Activated CD8-positive, alpha-beta memory T cell treated with anti-CD3 and anti-CD28 coated beads for 4 hours (primary cell): ENCODE results near the gene GDF15.

Experiments used
- DNase-seq, 2 donors: peaks; one replicate each; pipeline ENCODE4 v3.0.0-alpha.2; 2020; ENCODE audit warnings: low read depth in 2 of 2

GDF15 gene

DNA sequence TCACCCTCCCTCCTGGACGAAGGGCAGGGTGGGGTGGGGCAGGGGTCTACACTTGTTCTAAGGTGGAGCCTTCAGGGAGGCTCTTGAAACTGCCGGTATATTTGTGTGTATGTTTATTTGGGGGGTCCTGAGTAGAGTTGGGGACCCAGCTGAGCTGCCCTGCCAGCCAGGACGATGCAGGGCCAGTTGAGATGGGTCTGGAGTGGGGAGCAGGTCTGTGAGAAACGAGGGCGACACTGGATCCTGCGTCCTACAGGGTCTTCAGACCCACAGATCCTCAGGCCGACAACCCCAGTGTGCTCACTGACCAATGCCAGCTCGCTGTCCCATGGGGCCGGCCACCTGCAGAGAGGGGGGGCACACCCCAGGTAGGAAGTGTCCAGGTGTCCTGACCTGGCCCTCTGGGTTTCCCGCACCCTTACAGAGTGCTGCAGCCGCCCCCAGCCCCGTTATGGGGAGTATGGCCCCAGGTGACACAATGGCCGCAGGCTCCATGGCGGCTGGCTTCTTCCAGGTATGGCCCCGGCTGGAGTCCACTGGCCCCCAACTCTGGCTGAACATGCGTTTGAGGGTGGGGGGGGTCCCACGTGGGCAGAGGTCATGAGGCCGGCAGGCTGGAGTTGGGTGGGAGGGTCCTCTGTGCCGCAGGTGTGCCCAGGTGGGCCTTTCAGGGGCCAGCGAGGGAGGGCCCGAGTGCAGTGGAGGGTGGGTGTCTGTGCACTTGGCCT, 44.6 kb downstream of the GDF15 start:
- DNase-seq = no peak

DNA sequence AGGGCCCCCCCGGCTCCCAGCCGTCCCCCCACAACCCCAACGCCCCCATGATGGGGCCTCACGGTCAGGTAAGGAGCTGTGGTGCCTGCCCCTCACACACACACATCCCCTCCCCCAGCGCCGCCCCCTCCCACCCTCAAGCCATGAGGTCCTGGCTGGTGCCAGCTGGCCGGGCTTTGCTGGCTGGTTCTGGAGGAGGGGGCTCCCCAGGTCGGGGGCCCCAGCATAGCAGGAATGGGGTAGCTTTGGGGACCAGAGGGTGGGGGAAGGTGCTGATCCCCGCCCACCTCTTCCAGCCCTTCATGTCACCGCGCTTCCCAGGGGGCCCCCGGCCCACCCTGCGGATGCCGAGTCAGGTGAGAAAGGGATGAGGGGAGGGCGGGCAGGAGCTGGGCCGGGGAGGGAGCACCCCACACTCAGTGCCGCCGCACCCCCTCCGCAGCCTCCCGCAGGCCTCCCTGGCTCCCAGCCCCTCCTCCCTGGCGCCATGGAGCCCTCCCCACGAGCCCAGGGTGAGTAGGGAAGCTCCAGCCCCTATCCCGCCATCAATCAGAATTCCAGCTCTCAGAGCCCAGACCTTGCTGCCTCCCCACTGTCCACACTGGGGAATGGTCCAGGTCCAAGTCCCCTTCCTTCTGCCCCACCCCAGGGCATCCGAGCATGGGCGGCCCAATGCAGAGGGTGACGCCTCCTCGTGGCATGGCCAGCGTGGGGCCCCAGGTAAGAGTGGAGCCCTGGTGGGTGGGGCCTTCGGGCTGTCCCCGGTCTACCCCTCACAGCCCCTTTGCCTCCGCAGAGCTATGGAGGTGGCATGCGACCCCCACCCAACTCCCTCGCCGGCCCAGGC, 45.6 kb downstream of the GDF15 start:
- no peak for DNase-seq

DNA sequence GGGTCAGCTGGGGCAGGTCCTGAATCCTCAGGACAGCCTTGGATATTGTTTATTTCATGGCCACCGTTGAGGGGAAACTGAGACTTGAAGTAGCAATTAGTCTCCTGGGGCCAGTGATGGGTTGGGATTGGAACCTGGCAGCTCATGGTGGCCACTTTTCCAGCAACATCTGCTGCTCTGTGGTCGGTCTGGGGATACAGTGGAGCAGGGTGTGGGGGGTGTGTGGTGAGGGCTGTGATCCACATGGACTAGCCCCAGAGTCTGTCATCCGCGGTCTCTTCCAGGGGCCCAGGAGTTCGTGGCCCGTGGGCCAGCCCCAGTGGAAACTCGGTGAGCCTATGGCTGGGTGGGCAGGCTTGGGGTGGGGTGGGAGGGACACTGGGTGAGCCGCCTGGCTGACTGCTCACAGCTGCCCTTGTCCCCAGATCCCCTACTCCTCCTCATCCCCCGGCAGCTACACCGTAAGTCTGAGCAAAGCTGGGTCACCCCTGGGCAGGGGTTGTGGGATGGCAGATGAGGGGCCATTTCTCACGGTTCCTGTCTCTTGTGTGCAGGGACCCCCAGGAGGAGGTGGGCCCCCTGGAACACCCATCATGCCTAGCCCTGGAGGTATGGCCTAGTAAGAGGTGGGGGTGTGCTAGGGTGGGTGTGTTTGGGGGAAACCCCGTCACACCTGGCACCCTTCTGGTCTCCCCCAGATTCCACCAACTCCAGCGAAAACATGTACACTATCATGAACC, 46.5 kb downstream of the GDF15 start:
- DNase-seq = no peak

DNA sequence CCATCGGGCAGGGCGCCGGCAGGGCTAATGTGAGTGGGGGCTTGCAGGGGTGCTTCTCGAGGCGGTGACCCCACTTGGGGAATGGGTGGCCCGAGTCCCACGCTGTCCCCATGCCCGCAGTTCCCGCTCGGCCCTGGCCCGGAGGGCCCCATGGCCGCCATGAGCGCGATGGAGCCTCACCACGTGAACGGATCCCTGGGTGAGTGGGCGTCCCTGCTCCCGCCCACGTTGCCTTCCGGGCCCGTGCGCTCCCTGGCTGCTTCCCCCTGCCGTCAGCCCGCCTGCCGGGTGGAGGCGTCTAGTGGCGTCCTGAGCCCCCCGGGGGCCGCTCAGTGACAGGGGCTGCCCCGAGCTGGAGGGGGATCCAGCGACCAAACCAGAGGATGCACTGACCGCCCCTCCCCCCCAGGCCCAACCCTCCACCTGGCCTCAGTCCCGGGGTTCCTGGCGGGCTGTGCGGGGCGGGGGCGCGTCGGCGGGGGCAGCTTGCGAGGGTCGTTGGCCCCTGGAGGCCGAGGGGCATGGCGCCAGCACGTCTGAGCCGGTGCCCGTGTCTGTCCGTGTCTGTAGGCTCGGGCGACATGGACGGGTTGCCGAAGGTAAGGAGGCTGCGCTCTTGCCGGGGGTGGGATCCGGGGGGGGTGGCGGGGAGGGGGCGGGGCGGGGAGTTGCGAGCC, 47.2 kb downstream of the GDF15 start:
- DNase-seq = no peak

DNA sequence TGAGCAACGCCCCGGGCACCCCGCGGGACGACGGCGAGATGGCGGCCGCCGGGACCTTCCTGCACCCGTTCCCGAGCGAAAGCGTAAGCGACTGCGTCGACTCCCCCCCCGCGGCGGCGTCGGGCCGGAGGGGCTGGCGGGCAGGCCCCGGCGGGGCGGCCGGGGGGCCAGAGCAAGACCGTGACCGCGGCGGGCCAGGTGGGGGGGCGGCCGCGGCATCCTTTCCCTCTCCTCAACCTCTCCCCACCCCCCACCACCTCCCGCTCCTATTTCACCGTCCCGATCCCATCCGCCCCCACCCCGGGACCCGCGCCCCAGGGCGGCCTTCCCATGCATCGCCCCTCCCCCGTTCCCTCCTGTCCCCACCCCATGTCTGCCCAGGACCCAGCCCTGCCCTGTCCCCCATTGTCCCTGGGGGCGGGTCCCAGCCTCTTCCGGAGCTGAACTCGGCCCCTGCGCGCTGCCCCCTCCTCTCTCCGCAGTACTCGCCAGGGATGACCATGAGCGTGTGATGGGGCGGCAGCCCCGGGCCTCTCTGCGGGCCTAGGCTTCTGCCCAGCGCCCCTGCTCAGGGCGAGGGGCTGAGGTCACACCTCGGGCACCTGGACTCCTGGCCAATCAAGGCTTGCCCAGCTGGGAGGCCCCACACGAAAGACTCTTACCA, 47.9 kb downstream of the GDF15 start:
- DNase-seq = no peak

DNA sequence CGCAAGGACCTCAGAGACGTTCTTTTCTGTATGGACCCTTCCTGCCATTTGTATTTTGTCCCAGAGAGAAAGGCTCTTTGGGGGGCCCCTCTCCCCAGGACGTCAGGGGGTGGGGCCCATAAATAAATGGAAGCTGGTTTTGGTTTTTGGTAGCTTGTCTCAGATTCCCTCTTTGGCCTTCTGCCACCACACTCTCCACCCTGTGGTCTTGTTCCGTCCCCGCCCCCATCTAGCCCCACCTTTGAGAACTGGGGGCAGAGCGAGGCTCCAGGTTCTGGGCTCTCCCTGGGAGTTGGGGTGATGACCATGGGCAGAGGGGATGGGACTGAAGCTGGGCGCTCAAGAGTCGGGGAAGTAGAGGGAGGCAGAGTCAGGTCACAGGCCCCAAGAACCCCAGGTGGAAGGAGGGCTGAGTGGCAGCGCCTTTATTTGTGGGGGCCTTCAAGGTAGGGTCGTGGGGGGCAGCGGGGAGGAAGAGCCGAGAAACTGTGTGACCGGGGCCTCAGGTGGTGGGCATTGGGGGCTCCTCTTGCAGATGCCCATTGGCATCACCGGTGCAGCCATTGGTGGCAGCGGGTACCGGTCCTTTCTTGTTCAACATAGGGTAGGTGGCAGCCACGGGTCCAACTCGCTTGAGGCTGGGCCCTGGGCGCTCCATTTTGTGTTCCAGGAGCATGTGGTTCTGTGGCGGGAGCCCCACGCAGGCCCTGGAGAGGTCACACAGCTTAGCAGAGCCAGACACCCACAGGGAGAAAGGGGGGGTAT, 48.6 kb downstream of the GDF15 start:
- DNase-seq = no peak

DNA sequence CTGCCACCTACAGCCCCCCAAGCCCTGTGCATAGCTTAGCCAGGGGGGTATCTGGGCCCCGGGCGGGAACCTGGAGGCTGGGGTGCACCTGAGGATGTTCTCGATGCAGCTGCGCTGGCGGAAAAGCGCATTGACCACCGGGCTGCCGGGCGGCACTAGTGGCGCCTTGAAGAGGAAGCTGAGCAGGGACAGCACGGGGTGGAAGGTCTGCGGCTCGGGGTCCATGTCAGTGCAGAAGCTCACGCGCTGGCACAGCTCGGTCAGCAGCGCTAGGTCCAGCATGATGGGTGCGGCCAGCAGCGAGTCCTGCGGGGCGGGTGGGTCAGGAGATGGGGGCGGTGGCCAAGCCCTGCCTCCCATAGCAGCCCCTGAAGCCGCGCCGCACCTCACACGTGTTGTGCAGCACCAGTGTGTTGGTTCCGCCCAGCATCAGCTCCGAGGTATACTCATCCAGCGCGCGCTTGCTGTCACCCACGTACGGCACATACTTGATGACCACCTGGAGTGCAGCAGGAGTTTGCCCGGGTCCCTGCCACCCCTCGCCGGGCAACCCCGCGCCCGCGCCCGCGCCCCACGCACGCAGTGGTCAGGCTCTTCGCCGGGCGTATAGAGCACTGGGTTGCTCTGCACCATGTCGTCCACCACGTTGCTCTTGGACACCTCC, 49.4 kb downstream of the GDF15 start:
- no peak for DNase-seq

DNA sequence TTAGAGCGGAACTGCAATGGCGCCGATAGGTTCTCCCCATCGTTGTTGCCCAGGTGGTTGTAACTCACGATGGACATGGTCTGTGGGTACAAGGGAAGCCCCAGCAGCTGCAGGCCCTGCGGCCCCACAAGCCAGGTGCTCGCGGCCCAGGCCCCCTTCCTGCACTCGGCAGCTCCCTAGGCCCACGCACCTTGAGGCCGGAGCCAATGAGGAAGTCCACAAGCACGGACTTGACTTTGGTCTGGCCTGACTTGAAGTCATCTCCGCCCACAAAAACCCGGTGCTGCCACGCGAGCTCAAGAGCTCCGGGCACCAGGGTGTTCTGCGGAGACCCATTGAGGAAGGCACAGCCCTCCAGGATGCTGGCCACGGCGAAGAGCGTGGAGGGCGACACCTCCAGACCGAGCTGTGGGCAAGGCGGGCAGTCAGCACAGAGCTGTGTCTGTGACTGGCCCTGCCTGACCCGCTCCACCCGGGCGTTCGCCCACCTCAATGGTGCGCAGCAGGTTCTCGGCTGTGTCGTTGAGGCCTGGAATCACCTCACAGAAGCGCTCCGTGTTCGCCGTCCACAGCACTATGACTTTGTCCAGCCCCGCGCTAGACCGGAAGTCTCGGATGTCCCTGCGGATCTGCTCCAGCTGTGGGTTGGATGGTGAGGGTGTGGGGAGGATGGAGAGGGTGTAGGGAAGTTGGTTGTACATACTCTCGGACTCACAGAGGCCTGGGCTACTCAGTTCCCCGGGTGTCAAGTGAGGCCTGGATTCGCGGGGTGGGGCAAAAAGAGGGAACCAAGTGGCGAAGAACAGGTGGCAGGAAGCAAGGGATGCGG, 50.1 kb downstream of the GDF15 start:
- DNase-seq = no peak

DNA sequence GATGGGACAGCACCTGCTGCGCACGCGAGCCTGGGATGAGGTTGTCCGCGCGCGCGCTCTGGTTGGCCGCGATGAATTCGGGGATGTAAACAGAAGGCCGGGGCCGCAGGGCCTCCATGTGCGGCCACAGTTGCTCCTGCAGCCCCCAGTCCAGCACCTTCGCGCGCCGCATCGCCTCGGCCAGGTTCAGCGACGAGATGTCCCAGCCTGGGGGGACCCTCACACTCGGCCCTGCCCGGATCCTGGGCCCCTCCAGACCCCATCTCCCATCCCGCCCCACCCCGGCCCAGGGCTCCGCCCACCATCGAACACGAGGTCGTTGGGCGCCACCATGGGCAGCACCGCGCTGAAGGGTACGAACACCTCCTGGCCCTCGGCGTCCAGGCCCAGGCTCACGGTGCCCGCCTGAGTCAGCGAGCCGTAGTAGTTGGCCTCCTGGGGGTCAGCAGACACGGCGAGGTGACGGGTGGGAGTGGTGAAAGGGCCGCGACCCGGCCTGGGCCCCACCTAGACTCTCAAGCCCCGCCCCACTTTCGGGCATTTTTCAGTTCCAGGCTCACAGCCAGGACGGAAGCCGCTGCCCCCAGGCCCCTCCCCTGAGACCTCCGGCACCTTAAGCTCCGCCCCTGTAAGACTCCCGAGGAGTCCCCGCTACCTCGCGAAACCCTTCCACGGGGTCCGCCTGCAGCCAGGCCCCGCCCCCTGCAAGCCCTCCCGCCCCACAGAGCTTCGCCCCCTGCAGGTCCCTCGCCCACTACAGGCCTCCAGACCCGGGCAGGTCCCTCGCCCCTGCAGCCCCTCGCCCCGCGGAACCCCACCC, 50.9 kb downstream of the GDF15 start:
- DNase-seq = peak; percentile 67 to 74

DNA sequence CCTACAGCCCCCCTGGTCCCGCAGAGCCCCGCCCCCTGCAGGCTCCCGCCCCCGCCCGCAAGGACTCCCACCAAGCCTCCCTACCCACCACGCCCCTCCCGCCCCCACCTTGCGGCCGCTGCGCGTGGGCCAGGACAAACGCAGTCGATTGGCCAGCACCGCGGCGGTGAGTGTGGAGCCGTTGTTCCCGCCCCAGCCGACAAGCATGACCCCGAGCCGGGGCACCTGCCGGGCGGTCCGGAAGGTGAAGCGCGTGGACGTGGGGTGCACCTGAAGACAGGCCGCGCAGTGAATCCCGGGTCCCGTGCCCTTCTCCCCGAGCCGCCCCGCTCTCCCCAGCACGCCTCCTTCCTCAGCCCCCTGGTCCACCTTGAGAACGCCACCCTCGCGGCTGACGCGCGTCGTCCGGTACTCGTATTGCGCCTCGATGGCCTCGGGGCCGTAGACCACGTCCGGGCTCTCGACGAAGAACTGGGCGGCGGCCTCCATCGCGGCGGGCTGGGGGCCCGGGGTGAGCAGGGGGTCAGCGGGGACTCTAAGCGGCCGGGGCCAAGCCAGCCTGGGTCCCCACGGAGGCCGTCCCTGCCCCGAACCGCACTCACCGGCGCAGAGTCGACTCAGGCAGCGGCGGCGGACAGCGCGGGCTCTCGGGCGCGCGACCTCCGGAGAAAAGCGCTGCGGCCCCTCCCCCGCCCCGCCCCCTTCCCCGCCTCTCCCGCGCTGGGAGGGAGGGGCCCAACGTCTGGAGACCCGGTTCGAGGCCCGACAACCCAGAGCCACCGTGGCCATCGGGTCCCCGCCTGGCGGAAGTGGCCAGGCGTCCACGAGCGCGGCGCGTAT, 51.8 kb downstream of the GDF15 start, which contains the start of gene ISYNA1:
TSS of gene ISYNA1 (minus strand) at position 643 of the 840 bp plus-strand sequence. CDS start at position 489, 154 bp downstream.
- DNase-seq = peak; percentile 53 to 55

DNA sequence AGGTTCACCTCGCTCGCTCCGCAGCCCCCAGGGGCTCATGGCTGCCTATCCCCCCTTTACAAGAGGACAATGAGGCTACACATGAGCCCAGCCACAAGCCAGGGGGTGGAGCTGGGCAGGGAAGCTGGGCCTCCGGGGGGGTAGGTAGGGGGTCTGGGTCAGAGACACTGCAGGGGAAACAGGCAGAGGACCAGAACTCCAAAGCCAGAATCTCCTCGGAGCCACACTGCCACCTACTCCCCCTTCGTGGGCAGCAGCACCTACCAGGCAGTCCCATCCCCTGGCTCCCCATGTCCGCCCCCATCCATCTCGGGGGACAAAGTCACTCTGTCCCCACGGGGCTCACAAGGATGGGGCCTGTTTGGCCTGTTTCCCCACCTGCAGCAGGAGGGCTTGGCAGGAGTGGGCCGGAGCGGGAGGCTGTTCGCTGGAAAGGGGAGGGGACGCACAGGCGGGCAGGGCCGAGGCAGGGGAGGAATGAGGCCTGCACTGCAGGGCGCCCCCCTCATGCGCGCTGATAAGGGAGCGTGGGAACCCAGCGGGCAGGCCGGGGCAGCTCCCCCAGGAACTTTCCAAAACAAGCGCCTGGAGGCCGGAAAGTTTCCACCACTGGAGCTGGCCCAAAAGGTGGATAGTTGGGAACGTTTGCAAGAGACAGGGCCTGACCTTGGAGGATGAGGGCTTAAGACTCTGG, 52.5 kb downstream of the GDF15 start:
- no peak for DNase-seq
